HG02678 (cell line): Measurements from ENCODE around the gene DMWD.

Experiments
- ATAC-seq: cut with Tn5 transposase; IDR thresholded peaks from one replicate; pipeline ENCODE4 v1.9.1; 2021; ENCODE audit warnings: mild to moderate bottlenecking, moderate library complexity; ENCODE audit not compliant: unreplicated experiment

Gene DMWD

DNA sequence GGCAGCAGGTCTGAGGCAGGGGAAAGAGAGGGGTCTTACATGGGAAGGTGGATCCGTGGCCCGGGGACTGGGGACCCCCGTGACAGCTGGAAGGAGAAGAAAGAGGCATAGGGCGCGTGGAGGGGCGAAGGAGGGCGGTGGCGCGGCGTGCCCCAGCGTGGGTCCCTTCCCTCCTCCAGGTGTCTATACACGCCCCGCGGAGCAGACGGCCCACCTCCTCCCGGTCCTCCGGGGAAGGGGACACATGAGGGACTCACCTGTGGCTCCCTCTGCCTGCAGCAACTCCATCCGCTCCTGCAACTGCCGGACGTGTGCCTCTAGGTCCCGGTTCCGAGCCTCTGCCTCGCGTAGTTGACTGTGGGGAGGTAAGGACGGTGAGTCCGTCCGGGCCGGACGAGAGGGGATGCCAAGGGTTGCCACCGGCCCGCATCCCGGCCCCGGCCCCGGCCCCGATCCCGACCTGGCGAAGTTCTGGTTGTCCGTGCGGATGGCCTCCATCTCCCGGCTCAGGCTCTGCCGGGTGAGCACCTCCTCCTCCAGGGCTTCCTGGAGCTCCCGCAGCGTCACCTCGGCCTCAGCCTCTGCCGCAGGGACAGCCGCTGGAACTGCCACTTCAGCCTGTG is 21.2 kb downstream of the DMWD start:
- no peak for ATAC-seq

DNA sequence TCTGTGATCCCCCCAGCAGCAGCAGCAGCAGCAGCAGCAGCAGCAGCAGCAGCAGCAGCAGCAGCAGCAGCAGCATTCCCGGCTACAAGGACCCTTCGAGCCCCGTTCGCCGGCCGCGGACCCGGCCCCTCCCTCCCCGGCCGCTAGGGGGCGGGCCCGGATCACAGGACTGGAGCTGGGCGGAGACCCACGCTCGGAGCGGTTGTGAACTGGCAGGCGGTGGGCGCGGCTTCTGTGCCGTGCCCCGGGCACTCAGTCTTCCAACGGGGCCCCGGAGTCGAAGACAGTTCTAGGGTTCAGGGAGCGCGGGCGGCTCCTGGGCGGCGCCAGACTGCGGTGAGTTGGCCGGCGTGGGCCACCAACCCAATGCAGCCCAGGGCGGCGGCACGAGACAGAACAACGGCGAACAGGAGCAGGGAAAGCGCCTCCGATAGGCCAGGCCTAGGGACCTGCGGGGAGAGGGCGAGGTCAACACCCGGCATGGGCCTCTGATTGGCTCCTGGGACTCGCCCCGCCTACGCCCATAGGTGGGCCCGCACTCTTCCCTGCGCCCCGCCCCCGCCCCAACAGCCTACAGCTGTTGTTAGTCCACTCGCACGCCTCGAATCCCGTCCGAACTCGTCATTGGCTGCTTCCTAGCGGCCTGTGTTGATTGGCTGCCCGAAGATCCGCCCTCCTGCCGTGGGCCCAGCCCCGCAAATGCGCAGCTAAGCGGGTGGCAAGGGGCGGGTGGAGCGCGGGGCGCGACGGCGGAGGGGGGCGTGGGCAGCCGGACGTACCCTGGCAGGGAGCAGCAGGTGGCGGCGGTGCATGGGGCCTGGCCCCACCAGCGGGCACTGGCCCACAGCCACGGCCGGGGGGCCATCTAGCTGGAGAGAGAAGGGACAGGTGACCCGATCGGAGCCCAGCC is 22.2 kb downstream of the DMWD start:
- ATAC-seq, result peak; percentile 44

DNA sequence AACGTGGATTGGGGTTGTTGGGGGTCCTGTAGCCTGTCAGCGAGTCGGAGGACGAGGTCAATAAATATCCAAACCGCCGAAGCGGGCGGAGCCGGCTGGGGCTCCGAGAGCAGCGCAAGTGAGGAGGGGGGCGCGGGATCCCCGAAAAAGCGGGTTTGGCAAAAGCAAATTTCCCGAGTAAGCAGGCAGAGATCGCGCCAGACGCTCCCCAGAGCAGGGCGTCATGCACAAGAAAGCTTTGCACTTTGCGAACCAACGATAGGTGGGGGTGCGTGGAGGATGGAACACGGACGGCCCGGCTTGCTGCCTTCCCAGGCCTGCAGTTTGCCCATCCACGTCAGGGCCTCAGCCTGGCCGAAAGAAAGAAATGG is 22.8 kb downstream of the DMWD start:
- no peak for ATAC-seq

DNA sequence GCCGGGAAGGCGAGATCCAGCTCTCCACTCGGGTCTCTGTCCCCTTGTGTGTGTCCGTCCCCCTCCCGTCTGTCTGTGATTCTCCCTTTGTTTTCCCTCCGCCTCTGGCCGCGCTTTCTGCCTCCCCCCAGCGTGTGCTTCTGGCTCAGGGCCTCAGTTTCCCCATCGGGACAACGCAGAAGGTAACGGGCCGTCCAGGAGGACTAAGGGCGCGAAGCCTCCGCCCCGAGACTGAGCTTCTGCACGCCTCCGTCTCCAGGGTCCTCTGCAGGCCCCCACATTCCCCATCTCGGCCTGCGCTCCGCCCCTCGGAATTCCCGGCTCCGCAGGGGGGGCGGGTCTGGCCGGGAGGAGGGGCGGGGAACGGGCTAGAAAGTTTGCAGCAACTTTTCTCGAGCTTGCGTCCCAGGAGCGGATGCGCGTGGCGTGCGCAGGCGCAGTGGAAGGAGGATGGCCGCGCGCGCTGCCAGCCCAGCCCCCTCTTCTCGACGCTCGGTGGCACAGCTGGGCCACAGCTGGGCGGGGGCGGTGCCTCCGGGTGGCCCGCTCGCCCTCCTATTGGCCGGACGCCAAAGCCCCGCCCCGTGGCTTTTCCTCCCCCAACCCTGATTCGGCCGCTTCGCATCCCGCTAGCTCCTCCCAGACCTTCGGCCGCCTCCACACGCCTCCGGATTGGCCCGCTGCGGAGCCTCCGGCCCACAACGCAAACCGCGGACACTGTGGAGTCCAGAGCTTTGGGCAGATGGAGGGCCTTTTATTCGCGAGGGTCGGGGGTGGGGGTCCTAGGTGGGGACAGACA is 23.5 kb downstream of the DMWD start, which contains the start of gene SIX5:
Gene SIX5, minus strand, starts transcription at position 269 of the 799 bp plus-strand sequence. CDS start 408 bp downstream, outside the sequence.
- ATAC-seq, result peak; percentile 59

DNA sequence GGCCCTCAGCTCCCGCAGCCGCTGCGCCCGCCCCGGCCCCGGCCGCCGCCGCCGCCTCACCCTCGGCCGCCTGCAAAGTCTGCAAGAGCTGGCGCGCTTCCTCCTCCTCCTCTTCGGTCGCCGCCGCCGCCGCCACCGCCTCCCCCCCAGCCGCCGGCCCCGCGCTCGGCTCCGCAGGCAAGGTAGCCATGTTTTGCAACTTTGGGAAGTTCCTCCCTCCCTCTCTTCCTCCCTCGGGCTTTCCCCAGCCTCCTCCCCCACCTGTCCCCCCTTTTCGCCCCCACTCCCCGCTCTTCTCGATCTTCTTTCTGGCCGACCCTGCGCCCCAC is 24.0 kb downstream of the DMWD start:
- no peak for ATAC-seq

DNA sequence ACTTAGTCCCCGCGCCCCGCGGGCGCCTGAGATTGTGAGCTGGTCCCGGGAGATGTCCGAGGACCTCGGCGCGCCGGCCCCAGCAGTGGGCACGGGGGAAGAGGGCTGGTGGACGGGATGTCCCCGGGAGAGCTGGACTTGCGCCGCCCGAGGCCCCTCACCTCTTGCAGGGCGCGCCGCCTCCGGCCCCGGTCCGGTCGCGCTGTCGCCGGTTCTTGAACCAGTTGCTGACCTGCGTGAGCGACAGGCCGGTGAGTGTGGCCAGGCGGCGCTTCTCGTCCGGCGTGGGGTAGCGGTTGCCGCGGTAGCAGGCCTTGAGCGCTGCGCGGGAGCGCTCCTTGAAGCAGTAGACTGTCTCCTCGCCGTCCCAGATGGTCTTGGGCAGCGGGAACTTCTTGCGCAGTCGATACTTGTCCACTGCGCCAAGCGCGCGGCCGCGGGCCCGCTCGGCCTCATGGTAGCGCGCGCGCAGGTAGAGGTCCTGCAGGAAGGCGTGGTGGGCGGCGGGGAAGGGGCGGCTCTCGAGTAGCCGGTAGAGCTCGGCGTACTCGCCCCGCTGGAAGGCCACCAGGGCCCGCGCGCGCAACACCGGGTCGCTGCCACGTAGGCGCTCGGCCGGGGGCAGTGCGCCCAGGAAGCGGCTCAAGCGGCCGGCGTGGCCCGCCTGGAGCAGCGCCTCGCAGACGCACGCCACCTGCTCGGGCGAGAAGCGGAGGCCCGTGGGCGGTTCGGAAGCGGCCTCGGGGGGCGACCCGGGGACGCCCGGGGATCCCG is 24.6 kb downstream of the DMWD start:
- no peak for ATAC-seq

DNA sequence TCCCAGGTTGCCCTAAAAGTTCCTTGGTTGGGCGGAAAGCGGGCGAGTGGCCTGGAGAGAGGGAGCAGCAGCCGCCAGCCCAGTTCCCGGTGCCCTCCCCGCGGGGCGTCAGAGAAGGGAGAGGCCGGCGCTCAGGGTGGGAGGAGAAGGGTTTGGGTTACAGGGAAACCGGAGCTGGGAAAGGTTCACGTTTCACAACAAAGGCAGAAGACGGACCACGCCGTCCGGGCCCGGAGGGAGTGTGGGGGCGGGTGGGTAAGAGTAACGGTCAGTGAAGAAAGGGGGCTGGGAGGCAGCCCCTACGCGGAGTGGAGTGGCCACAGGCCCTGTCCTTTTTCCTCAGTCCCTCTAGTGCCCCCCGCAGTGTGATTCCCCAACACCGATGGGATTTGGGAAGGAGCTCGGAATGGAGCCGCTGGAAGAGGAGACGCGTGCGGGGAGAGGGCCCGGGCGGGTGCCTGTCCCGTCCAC is 25.2 kb downstream of the DMWD start:
- no peak for ATAC-seq

DNA sequence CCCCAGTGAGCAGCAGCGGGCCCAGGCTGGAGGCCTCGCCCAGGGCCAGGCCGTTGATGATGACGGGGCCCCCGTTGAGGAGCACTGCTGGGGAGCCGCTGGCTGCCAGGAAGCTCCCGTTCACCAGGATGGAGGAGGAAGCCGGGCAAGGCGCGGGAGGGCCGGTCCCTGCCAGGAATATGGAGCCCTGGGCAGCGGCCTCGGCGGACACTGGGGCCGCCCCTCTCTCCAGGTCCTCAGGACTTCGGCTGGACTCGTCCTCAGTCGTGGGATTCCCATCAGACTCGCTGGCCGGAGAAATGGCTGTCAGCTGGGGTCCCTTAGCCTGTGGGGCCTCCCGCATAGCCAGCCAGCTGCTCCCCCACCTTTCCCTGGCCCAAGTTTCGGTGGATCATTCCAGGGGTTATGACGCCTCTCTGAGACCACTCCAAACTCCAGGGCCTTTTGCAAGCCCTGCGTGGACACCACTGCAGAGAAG is 25.7 kb downstream of the DMWD start:
- no peak for ATAC-seq

DNA sequence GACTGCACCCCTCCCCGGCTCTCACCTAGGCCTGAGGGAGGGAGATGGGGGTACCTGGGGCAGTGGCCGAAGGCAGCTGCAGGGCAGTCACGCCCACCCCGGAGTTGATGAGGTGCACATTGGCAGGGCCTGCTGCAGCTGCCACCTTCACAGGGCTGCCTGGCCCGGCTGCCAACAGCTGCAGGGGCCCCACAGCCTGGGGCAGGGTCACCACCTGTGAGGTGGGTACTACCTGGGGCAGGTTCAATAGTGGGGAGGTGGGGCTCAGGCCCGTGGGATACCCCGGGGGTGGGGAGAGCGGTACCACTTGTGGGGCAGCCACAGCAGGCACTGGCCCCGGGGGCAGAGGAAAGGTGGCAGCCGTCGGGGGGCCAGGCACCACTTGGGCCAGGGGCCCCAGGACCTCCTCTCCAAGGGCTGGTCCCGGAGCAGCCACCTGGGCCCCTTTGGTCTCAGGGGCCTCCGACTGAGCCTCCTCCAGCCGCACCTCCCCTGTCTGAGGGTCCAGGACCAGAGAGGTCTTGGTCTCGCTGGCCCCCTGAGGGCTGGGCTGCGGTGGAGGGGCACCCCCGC is 26.3 kb downstream of the DMWD start:
- no peak for ATAC-seq

DNA sequence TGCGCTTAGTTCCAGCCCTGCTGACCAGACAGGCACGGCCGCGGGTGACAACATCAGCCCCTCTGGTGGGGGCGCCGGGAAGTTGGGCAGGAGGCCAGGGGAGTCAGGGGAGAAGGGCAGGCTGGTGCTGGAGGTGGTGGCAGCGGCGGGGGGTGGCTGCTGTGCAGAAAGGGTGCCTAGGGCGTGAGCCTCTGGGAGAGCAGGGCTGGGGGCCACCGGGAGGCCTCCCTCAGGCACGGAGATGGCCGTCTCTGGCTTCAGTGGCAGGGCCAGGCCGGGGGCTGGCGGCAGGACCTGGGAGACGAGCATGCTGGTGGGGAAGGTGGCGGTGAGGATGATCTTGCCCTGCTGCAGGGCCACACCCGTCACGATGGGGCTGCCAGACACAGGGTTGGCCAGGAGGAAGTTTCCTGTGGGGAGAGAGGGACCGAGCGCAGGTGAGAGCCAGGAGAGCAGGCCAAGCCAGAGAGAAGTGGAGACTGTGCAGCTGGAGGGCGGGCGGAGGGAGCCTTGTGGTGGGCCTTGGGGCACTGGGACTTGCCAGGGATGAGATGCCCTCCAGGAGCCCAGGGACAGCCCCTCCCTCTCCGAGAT is 26.8 kb downstream of the DMWD start:
- ATAC-seq, result no peak

DNA sequence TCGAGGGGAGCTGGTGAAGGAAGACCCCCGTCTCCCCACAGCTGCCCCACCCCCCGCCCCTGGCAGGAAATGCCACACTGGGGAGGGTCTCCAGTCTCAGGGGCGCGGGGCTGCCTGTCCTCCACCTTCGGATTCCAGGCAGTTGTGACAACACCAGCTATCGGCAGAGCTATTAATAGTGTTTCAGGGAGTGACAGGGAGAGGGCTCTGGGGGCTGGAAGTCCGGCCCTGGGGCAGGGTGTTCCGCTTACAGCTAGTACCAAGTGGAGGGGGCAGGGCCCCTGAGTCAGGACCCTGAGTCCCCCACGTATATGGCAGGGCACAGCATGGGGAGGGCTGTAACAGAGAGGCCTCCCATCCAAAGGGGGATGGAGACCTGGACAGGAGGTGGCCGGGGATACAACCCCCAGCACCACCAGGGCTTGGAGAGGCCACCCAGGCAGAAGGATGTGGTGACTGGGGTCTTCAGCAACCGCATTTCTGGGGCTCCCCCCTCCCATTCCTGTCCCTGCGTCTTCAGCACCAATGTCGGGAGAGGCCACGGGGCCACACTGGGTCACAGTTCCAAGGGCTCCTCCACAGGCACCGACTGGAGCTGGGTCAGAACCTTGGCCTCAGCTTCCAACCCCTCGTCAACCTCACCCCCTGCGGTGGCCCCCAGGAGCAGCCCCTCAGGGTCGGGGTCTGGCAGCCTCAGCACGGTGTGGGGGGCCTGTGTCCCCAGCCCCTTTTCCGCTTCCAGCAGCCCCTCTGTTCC is 27.5 kb downstream of the DMWD start:
- ATAC-seq, result no peak

DNA sequence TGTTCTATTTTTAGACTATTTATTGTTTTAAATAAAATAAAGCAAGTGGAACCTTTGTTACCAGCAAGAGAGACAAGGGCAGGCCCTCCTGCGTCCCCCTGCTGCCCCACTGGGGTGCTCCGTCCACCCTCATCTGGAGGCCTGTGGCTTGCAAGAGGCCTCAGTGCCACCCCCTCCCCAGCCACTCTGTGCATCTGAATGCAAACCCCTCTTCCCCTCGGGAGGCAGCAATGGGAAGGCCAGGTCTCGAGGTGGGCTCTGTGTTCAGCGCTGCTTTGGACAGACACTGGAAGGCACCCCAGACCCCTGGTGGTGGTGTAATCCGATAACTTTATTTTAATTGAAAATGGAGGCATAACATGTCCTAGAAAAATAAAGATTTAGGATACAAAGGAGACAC is 28.2 kb downstream of the DMWD start:
- ATAC-seq, result no peak

DNA sequence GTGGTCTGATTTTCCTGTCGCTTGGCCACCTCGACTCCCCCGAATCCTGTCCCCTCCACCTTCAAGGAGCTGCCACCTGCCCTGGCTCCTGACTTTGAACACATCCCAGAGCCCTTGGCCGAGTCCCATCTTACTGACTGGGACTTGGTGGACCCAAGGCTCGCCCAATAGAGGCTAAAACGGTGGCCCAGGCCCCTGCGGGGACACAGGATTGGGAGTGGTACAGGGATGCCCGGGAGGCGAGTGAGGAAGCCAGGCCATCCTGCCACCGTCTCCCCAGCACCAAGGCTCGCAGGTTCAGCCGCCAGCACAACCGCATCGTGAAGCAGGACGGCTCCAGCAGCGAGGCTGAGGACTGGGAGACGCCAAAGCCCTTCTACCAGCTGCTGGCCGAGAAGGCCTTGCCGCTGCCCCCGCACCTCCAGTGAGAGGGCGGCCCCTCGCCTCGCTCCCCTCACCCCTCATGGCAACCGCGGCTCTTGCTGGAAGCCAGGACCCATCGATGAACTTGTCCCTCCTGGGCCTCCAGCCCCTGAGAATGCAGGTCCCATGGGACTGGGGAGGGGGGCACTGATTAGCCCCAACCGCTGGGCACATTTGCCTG is 28.9 kb downstream of the DMWD start:
- ATAC-seq, result no peak

DNA sequence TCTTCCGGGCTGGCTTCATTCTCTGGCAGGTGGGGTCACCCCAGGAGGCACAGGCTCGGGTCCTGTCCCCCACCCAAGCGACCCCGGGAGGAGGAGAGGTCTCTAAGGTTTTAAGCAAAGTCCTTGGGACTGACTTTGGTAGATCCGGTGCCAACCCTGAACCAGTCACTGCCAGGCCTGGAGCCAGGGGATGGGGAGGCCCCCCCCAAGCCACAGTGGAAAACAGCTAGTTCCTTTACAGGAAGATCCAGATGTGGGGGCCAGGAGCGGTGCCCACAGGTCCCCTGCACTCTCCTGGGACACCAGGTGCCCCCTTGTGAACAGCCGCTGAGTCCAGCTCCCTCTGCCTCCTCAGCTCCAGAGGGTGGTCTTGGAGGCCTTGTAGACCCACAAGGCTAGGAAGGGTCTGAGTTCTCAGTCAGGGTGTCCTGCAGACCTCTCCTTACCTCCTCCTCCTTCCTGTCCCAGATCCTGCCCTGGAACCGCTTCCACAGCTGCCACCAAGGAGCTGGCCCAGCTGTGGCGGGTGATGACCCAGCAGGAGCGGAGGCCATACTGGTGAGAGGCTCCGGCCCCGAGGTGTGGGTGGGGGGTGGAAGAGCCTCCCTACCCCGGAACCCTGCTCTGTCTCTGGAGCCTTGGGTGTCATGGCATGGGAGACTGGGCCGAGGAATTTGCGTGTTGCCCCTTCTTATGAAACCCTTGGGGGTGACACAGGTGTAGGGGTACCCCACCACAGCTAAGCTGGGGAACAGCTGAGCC is 29.6 kb downstream of the DMWD start:
- ATAC-seq, result no peak

DNA sequence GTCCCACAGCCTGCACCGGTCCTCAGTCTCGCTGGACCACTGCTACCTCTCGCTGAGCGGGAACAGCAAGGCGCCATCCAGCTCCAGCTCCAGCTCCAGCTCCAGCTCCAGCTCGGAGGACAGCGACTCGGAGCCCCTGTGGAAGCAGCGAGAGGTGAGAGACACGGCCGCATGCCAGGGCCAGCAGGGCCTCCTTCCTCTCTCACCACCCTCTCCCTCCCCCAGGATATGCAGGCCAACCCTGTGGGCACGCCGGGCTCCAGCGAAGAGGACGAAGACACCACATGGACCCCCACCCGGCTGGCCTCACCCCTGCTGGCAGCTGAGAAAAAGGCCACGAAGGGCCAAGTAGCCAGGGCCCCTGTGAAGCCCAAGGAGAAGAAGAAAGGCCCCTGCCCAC is 30.9 kb downstream of the DMWD start:
- no peak for ATAC-seq

DNA sequence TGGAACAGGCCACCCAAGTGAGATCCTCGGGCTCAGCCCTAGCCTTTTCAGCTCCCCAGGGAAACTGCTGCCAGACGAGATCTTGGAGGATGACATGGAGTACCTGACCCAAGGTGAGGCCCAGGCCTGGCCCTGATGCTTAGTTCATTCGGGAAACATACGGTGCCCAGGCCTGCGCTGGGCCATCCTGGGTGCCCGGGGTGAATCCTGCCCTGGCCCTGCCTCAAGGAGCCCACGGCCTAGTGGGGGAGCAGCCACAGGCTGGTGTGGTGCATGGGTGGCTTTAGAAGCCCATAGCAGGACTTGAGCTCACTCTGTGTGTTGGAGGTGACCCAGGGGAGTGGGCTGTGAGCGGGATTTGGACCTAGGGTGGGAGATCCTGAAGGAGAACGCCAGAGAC is 33.7 kb downstream of the DMWD start:
- ATAC-seq, result no peak

DNA sequence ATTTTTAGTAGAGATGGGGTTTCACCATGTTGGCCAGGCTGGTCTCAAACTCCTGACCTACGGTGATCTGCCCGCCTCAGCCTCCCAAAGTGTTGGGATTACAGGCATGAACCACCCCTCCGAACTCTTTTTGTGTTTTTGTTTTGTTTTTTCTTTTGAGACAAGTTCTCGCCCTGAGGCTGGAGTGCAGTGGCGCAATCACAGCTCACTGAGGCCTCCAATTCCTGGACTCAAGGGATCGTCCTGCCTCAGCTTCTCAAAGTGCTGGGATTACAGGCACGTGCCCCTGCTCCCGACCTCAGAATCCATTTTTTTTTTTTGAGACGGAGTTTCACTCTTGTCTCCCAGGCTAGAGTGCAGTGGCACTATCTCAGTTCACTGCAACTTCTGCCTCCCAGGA is 35.0 kb downstream of the DMWD start:
- no peak for ATAC-seq

DNA sequence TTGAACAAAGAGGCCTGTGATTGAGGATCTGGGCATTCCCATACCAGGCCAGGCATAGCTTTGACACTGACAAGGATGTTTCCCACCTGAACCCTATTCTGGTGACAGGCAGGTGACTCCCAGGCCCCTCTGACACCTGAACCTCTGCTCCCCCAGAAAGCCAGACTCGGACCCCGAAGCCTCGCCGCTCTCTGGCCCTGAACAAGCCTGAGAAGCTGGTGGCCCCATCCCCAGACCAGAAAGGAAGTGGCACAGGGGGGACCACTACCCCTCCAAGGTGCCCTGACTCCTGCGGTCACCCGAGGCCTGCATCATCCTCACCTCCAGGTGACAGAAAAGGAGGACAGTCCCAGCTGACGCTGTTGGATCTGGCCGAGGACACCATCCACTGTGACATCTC is 38.3 kb downstream of the DMWD start:
- ATAC-seq, result no peak
